Ishikawa (cell line): ENCODE data around the gene EXOC6.

Experiments
- CEBPB ChIP-seq: IDR thresholded peaks from 2 replicates; pipeline ENCODE4 v1.6.1; 2012
- FOXM1 ChIP-seq: IDR thresholded peaks from 2 replicates; pipeline ENCODE4 v1.6.1; 2012; ENCODE audit warnings: low read depth, borderline replicate concordance
- MAX ChIP-seq: IDR thresholded peaks from 2 replicates; pipeline ENCODE4 v1.6.1; 2012
- RAD21 ChIP-seq: IDR thresholded peaks from 2 replicates; pipeline ENCODE4 v1.6.1; 2012; ENCODE audit warnings: low read depth
- REST ChIP-seq: IDR thresholded peaks from 2 replicates; pipeline ENCODE4 v1.6.1; 2012; ENCODE audit warnings: low read depth, mild to moderate bottlenecking
- TAF1 ChIP-seq: IDR thresholded peaks from 2 replicates; pipeline ENCODE4 v1.6.1; 2012; ENCODE audit warnings: low read depth, mild to moderate bottlenecking
- TCF12 ChIP-seq: IDR thresholded peaks from 2 replicates; pipeline ENCODE4 v1.6.1; 2012; ENCODE audit warnings: low read depth
- USF1 ChIP-seq: IDR thresholded peaks from 2 replicates; pipeline ENCODE4 v1.6.1; 2012
- YY1 ChIP-seq: IDR thresholded peaks from 2 replicates; pipeline ENCODE4 v1.6.1; 2012; ENCODE audit warnings: low read depth

GRCh38 chr10:92846344-92846743, 2.0 kb upstream of the EXOC6 start:
- no peak for TF ChIP-seq TAF1
- no peak for TF ChIP-seq RAD21
- no peak for TF ChIP-seq USF1
- no peak for TF ChIP-seq MAX
- no peak for TF ChIP-seq FOXM1
- TF ChIP-seq YY1: no peak
- TF ChIP-seq TCF12: no peak
- TF ChIP-seq CEBPB: no peak
- TF ChIP-seq REST: no peak
